B cell (primary cell): Measurements from ENCODE around the gene ATP4B. TPM values are rescaled to one million over a fixed set of nuclear protein-coding genes. Genes with fewer than 3 reads are reported as not detected.

Source experiments
- ATAC-seq: fragments of 200-7000 bp; cut with Tn5 transposase; one replicate; pipeline ENCODE4 v1.10.0; 2021; ENCODE audit warnings: low read depth, mild to moderate bottlenecking, moderate number of reproducible peaks, moderate library complexity
- CTCF ChIA-PET: fragments of 350-600 bp; sonication (Branson Sonifier 250); formaldehyde crosslinking; loops from one replicate; lab custom pipeline; 2021; ENCODE audit warnings: antibody characterized with exemption, inconsistent platforms; lab: Charles Lee
- POLR2A ChIA-PET: fragments of 350-600 bp; sonication (Branson Sonifier 250); formaldehyde crosslinking; loops from one replicate; lab custom pipeline; 2021; ENCODE audit warnings: antibody characterized with exemption; lab: Charles Lee
- DNase-seq: peaks from one replicate; pipeline ENCODE4 v3.0.0; 2013
- H2AFZ ChIP-seq: 2 replicates; pipeline ENCODE4 v1.6.1; 2012; ENCODE audit warnings: mild to moderate bottlenecking, low read depth, low read length; ENCODE audit not compliant: insufficient read depth, poor library complexity, severe bottlenecking
- H3K27ac ChIP-seq, 2 donors: 1 replicate in 1 of 2; 2 replicates in 1 of 2; pipeline ENCODE4 v1.5.1; 2012 to 2013; ENCODE audit warnings: low read length in 2 of 2, mild to moderate bottlenecking in 2 of 2, moderate library complexity in 1 of 2
- H3K27me3 ChIP-seq, 4 experiments: fragments of 200-600 bp in 1 of 4; sonication (generic) in 1 of 4; replicated peaks in 1 of 4; 1 replicate in 2 of 4; 2 replicates in 2 of 4; pipeline versions ENCODE4 v1.6.1 to v1.7.0; 2013 to 2016; ENCODE audit warnings: low read length in 3 of 4, mild to moderate bottlenecking in 2 of 4, mixed read lengths in 1 of 4, moderate library complexity in 1 of 4; ENCODE audit not compliant: insufficient read depth in 4 of 4, control insufficient read depth in 3 of 4; ENCODE audit errors: control extremely low read depth in 1 of 4
- H3K36me3 ChIP-seq, 2 experiments: replicated peaks in 1 of 2; 1 replicate in 1 of 2; 2 replicates in 1 of 2; pipeline versions ENCODE4 v1.6.1 to v1.7.1; 2013; ENCODE audit warnings: low read length in 1 of 2; ENCODE audit not compliant: insufficient read depth in 2 of 2, control insufficient read depth in 1 of 2; ENCODE audit errors: control extremely low read depth in 1 of 2, extremely low read depth in 1 of 2
- H3K4me1 ChIP-seq, 2 donors: fragments of 200-600 bp in 1 of 2; sonication (generic) in 1 of 2; 1 replicate in 1 of 2; 2 replicates in 1 of 2; pipeline versions ENCODE4 v1.5.1 to v1.6.1; 2013 to 2017; ENCODE audit warnings: low read length in 2 of 2; ENCODE audit not compliant: control insufficient read depth in 2 of 2, insufficient read depth in 2 of 2
- H3K4me2 ChIP-seq: replicated peaks from 2 replicates; pipeline ENCODE3; 2012; ENCODE audit warnings: mild to moderate bottlenecking, low read depth, low read length; ENCODE audit not compliant: poor library complexity, severe bottlenecking
- H3K4me3 ChIP-seq, 5 experiments: fragments of 200-600 bp in 1 of 5; sonication (generic) in 1 of 5; 1 replicate in 3 of 5; 2 replicates in 2 of 5; pipeline versions ENCODE4 v1.5.1 to v1.7.0; 2011 to 2016; ENCODE audit warnings: low read length in 4 of 5, mild to moderate bottlenecking in 4 of 5, low read depth in 2 of 5, control low read depth in 1 of 5, moderate library complexity in 1 of 5; ENCODE audit not compliant: insufficient read depth in 1 of 5; ENCODE audit errors: control extremely low read depth in 1 of 5, extremely low read depth in 1 of 5
- H3K79me2 ChIP-seq: fragments of 200-600 bp; sonication (generic); one replicate; pipeline ENCODE4 v1.6.0; 2016; ENCODE audit warnings: low read length; ENCODE audit not compliant: control insufficient read depth, insufficient read depth
- H3K9ac ChIP-seq: fragments of 200-600 bp; sonication (generic); 2 replicates; pipeline ENCODE4 v1.6.1; 2017; ENCODE audit warnings: mild to moderate bottlenecking, low read length, moderate library complexity
- H3K9me3 ChIP-seq, 3 donors: one replicate each; pipeline versions ENCODE4 v1.6.1 to v1.7.1; 2013; ENCODE audit warnings: low read length in 2 of 3; ENCODE audit not compliant: control insufficient read depth in 2 of 3, insufficient read depth in 1 of 3; ENCODE audit errors: control extremely low read depth in 1 of 3
- H4K20me1 ChIP-seq: 2 replicates; pipeline ENCODE4 v1.6.0; 2012; ENCODE audit warnings: mild to moderate bottlenecking, low read length; ENCODE audit not compliant: insufficient read depth, control insufficient read depth, poor library complexity, severe bottlenecking
- H3K27ac Mint-ChIP-seq: one replicate; pipeline ENCODE4 v1.8.0; 2021; ENCODE audit warnings: mixed read lengths
- H3K27me3 Mint-ChIP-seq: one replicate; pipeline ENCODE4 v1.8.0; 2021; ENCODE audit warnings: mixed read lengths
- H3K4me1 Mint-ChIP-seq: one replicate; pipeline ENCODE4 v1.8.0; 2021; ENCODE audit warnings: mixed read lengths
- H3K4me3 Mint-ChIP-seq: one replicate; pipeline ENCODE4 v1.8.0; 2021; ENCODE audit warnings: mixed read lengths
- H3K9me3 Mint-ChIP-seq: one replicate; pipeline ENCODE4 v1.8.0; 2022; ENCODE audit warnings: mixed read lengths; ENCODE audit not compliant: insufficient read depth
- CTCF ChIP-seq: fragments of 200-600 bp; IDR thresholded peaks from one replicate; pipeline ENCODE4 v1.8.0; 2022; ENCODE audit warnings: antibody characterized with exemption, mild to moderate bottlenecking
- EZH2 ChIP-seq: IDR thresholded peaks from 2 replicates; pipeline ENCODE4 v1.6.1; 2012; ENCODE audit warnings: borderline replicate concordance, low read depth, mild to moderate bottlenecking, moderate library complexity, low read length; ENCODE audit not compliant: insufficient read depth, poor library complexity, severe bottlenecking
- WGBS: methylation state at CpG from one replicate; pipeline ENCODE4 v1.1.5; 2013; ENCODE audit warnings: missing lambda C conversion rate; ENCODE audit not compliant: insufficient coverage; 5-methylcytosine and 5-hydroxymethylcytosine counted together
- intact Hi-C: fragments of 100-400 bp; cut with micrococcal nuclease; formaldehyde crosslinking; loops from one replicate; pipeline ENCODE4 v1.10.0; 2022
- polyA plus RNA-seq: library from polyadenylated mRNA; depleted of rRNA; stranded (reverse); fragments of >200 nt; gene quantifications from 2 replicates; pipeline ENCODE4 v1.2.3, GENCODE V29; 2012
- total RNA-seq, 2 donors: library from RNA; stranded (reverse); fragments of 120-200 nt in 1 of 2; gene quantifications; 1 replicate in 1 of 2; 2 replicates in 1 of 2; pipeline versions ENCODE4 v1.2.3 to v1.2.4, GENCODE V29; 2013 to 2022

ATP4B gene
- total and polyA plus RNA-seq, 2 donors (not counting 1 experiment from before 2014, with no cell fraction given) = not detected

GRCh38 chr13:113637262-113638160 is 20.5 kb downstream of the ATP4B start:
- Mint-ChIP-seq H3K9me3 (no peaks in the 10 kb centered on the region), H3K4me3 (no peak overlapping the region), H3K27ac (no peak overlapping the region), H3K4me1 (peaks cover 3% of the 10 kb centered on the region), H3K27me3 (no peaks in the 10 kb centered on the region)
- no peak overlapping the region for H2AFZ ChIP-seq
- no peak overlapping the region for H3K4me3 ChIP-seq
- 97% methylated on average over 28 of the region's 30 CpGs for WGBS
- ChIA-PET POLR2A (no interaction called here), CTCF (no interaction called here)
- ATAC-seq (no peak), DNase-seq (no peak)
- intact Hi-C loops = no loop called here
- no peaks in the 10 kb centered on the region for H3K79me2 ChIP-seq
- H3K27me3 ChIP-seq = no peaks in the 10 kb centered on the region
- H3K9ac ChIP-seq = no peak overlapping the region
- peaks cover 0 to 3% (median under 1%) of the 10 kb centered on the region in 3 donors for H3K9me3 ChIP-seq
- H3K4me1 ChIP-seq = no peaks in the 10 kb centered on the region
- TF ChIP-seq CTCF = no peak
- no peak for TF ChIP-seq EZH2
- H3K27ac ChIP-seq = no peak overlapping the region
- peaks cover 0 to 71% of the 10 kb centered on the region in 2 experiments for H3K36me3 ChIP-seq
- H4K20me1 ChIP-seq = no peaks in the 10 kb centered on the region
- no peak overlapping the region for H3K4me2 ChIP-seq

- no peaks in the 10 kb centered on the region for H3K4me1 ChIP-seq
- no peaks in the 10 kb centered on the region for H3K4me1 Mint-ChIP-seq
- ATAC-seq (no peak), DNase-seq (no peak)
- H3K27ac Mint-ChIP-seq = no peak overlapping the region
- H2AFZ ChIP-seq = no peak overlapping the region
- H3K79me2 ChIP-seq = peaks cover 3% of the 10 kb centered on the region
- H3K9ac ChIP-seq = no peak overlapping the region
- ChIA-PET CTCF (no interaction called here), POLR2A (no interaction called here)
- no peaks in the 10 kb centered on the region for H3K27me3 ChIP-seq
- peaks cover 0 to 2% (median 0%) of the 10 kb centered on the region in 3 donors for H3K9me3 ChIP-seq
- H4K20me1 ChIP-seq = no peaks in the 10 kb centered on the region
- H3K4me3 ChIP-seq = no peak overlapping the region
- H3K27ac ChIP-seq = no peak overlapping the region
- no peaks in the 10 kb centered on the region for H3K27me3 Mint-ChIP-seq
- H3K36me3 ChIP-seq = peaks cover 0 to 81% of the 10 kb centered on the region in 2 experiments
- WGBS = 96% methylated on average over 22 of the region's 24 CpGs
- TF ChIP-seq EZH2 (no peak), CTCF (no peak)
- no peaks in the 10 kb centered on the region for H3K9me3 Mint-ChIP-seq
- no peak overlapping the region for H3K4me3 Mint-ChIP-seq
- intact Hi-C loops = no loop called here
- no peak overlapping the region for H3K4me2 ChIP-seq
Measured at GRCh38 chr13:113636266-113636963, 21.6 kb downstream of the ATP4B start.
